Activated CD4-positive, alpha-beta T cell treated with anti-CD3 and anti-CD28 coated beads, Interleukin-2, amount 50 U/mL, for 4 hours (primary cell): ENCODE results near the gene ADCK1.
A peak's percentile ranks its signal among the peaks of the same experiment; 100 is the strongest.
"Not testable (repeated sequence)": the region's sequence is repeated elsewhere in the genome, so short reads cannot be mapped to it uniquely, and the experiment has no call there.

Experiments
- DNase-seq, 2 experiments: peaks; one replicate each; pipeline ENCODE4 v3.0.0-alpha.2; 2020

Gene ADCK1

DNA sequence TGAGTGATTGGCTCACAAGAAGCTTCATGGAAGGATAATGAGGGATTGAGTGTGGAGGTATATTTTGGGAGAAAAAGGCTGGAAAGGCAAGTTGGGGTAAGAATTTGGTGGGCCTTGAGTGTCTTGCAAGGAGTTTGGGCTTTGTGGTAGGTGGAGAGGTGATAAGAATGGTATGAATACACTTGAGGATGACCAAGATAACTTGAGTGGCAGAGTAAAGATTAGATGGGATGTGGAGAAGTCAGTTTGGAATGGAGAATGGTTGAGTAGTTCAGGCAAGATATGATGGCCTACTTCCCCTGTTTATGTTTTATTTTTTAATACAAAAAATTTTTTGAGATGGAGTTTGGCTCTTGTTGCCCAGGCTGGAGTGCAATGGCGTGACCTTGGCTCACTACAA lies 9.1 kb downstream of the ADCK1 start:
- DNase-seq, result no peak

GRCh38 chr14:77812028-77812427 lies 12.1 kb downstream of the ADCK1 start:
- no peak for DNase-seq

- DNase-seq, result not testable (repeated sequence)
Measured at GRCh38 chr14:77812682-77813081, 12.8 kb downstream of the ADCK1 start.

GRCh38 chr14:77822307-77822706 lies 22.4 kb downstream of the ADCK1 start:
- DNase-seq, result no peak

DNA sequence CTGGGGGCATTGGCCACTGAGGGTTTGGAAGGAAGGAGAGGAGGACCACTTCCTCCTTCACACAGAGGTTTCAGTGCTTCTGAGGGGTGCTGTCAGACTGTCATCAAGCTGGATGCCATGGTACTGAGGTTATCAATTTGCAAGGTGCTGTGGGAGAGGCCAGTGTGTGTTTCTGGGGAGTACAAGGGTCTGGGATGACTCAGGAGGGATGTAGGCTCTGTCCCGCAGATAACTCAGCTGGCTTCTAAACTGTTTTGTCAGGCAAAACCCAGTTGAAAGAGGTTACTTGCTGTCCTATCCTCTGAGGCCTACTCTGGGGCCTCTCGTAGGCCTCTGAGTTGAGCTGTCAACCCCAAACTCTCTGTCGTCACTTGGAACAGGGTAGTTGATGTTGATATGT lies 22.8 kb downstream of the ADCK1 start:
- DNase-seq, result no peak

GRCh38 chr14:77823378-77823777 lies 23.5 kb downstream of the ADCK1 start:
- DNase-seq, result no peak

DNA sequence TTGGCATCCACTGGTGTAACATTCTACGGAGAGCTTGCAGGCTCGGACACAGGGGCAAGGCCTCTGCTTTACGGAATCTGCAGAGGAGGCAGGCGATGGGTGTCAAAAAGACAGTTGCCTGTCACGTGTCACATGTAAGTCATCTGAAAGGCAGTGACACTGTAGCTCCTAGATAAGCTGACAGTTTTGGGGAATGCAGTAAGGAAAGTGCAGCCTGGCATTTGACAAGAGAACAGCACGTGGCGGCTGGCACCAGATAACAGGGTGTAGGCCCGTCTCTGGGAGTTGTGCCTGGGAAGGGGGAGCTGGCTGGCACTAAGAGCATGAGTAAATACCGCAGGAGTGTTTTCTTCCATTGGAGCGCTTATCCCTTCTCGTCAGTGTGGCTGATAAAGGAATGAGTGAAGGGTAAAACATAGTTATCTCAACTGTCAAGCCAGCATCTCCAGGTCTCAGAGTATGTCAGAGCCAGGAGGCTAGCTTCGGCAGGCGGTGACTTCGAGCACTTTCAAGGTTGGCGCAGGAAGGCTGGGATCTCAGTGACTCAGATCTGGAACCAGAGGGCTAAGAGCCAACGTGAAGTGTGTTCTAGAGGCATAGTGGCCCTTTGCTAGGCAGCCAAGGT lies 26.1 kb downstream of the ADCK1 start:
- DNase-seq, result no peak

- no peak for DNase-seq
Measured at GRCh38 chr14:77830692-77831091, 30.8 kb downstream of the ADCK1 start.

DNA sequence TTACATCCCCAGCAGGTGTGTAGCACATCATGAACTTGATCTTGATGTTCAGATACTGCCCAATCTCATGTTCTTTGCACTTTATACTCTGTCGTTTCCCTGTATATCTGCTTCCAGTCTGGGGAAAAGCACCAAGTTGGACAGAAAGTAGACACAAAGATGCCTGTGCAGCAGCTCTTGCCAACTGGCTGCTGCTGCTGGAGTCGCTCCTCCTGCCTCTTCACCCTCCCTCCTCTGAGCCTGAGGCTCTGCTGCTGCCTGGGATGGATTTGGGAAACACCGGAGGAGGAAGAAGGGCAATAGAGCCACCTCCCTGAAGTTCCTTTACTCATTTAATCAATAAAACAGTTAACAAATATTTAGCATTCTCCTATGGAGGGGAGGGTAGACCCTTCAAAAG lies 32.4 kb downstream of the ADCK1 start:
- DNase-seq, result no peak

- no peak for DNase-seq
Measured at GRCh38 chr14:77837926-77838325, 38.0 kb downstream of the ADCK1 start.

DNA sequence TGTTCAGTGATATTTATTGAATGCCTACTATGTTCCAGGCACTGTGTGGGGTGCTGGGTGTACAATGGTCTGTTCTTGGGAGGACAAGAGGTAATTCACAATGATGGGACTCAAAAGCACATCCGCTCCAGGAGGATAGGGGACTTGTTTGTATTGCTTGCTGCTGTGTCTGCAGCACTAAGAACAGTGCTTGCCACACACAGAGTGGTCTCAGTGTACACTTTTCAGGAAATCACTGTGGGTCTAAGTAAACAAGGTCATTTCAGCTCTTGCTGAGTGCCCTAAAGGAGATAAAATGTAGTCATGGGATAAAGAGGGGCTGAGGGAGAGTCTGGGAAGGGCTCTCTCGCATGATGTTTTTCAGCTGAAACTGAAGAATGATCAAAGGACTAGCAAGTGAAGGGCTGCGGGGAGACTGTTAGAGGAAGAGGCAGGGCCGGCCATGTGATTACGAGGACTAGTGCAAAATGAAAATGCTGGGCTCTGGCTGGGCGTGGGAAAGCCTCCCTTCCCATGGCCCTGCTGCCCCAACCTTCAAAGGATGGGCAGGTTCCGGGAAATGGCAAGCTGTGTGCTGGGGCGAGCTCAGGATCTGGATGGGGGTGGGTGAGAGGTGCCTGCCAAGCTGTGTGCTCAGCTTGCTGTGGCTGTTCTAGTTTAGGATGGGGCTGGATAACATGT lies 39.1 kb downstream of the ADCK1 start:
- DNase-seq, result no peak

DNA sequence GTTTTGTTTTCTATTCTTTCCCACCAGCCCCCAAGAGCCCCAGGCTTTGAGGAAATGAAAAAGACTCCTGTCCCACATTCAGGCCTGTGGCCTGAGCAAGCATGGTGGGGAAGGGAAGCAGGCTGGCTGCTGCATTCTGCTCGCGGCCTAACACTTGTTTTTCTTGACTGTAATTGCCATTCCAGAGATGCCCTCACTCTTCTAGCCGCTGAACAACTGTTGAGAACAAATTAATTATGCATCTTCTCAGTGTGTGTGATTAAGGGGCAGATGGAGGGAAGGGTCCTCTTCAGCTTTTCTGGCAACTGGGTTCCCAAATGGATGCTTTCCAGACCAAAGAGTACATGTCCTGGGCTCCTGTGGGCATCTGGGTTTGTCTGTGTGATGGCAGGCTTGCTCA lies 43.3 kb downstream of the ADCK1 start:
- DNase-seq, result no peak

DNA sequence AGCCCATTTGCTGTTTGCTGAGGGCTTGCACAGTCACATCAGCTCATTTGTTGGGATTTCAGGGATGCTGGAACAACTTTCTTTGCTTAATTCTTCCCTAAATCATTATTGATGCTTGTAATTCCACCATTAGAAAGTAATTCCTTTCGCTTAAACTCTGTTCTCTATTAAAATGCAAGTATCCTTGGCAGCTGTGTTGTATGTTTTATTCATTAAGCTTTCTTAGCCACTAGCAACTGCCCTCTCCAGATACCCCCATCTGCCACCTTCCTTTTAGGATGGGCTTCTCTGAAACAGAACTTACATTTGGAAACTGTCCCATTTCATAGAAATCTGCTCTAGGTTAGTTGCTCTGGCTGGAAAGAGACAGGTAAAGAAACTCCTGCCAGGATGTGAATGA lies 43.7 kb downstream of the ADCK1 start:
- no peak for DNase-seq

DNA sequence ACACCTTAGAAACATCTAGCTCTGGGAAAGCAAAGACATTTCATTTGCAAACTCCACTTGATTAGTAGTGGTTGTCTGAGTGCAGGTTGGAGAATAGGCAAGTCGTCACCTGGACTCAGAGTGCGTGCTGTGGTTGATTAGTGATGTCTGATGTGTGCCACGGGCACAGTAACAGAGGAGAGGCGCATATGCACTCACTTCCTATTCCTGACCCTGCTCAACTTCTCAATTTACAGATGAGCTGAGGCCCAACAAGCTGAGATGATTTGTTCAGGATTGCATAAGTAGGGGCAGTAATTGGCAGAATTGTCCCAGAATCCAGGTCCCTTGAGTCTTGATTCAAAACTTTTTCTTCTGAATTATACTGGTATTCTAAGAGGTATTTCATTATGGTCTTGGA lies 44.9 kb downstream of the ADCK1 start:
- DNase-seq, result no peak

- DNase-seq, result no peak
Measured at GRCh38 chr14:77848031-77848430, 48.1 kb downstream of the ADCK1 start.

GRCh38 chr14:77849711-77850110 lies 49.8 kb downstream of the ADCK1 start:
- no peak for DNase-seq

- DNase-seq, result no peak
Measured at GRCh38 chr14:77853919-77854318, 54.0 kb downstream of the ADCK1 start.

- no peak for DNase-seq
Measured at GRCh38 chr14:77856941-77857340, 57.0 kb downstream of the ADCK1 start.

DNA sequence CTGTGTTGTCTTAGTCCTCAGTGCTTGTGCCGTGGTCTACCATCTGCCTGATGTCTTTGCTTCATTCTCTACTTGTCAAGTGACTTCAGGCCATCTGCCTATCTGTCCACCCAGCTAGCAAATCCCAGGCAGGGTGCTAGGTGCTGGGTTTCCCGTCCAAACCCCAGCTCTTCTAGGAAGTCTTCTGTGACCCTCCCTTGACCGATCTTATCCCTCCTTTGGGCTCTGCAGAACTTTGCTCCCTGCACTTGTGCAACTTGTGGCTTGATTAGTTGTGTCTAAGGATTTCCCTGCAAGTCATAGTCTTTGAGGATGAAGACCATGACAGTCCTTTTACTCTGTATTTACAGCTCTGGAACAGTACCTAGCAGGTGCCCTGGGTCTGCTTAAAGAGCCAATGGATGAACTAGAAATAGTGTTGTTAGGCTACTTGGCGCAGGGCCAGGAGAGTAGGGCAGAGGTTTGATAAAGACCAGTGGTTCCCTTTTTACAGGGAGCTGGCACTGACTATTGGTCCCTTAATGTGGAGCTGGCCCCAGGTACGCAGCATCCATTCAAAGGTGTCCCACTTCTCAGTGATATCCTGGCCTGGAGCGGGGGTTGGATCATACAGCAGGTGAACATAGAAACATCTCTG lies 60.1 kb downstream of the ADCK1 start:
- no peak for DNase-seq

DNA sequence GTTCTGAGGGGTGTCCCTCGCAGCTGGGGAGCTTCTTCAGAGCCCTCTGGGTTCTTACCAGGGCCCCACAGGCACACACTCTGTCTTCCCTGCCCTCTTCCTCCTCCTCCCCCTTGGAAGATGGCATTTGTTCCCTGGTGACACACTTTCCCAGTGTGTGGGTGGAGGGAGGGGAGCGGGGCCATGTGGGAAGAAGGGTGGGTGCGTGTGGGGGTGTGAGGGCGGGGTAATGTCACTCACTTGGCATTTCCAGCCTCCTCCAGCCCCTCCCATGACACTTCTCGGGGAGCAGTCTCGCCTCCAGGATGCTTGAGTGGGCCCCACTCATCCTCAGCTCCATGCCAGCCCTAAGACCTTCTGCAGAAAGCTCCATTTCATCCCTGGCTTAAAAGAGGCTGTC lies 61.3 kb downstream of the ADCK1 start:
- DNase-seq, result no peak

- DNase-seq, result peak; percentile 63 to 68
Measured at GRCh38 chr14:77862154-77862786, 62.4 kb downstream of the ADCK1 start.

- DNase-seq, result no peak
Measured at GRCh38 chr14:77864085-77864484, 64.2 kb downstream of the ADCK1 start.

GRCh38 chr14:77864580-77864979 lies 64.7 kb downstream of the ADCK1 start:
- no peak for DNase-seq

DNA sequence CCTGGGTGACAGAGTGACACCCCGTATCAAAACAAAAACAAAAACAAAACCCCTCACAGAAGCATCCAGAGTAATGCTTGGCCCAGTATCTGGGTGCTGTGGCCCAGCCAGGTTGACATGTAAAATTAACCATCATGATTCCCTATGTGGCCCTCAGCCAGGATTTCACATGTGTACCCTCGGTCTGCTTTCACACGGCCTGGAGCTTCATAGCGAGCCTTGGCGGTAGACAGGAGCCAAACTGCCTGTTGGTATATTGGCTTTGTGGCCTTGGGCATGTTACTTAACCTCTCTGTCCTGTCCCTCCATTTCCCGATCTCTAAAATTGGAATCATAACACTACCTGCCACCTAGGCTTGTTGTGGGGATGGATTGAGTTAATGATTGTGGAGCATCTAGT lies 65.5 kb downstream of the ADCK1 start:
- no peak for DNase-seq
